GM19351 (cell line): Measurements from ENCODE around the gene HSPA9.

ENCODE experiments used
- ATAC-seq: cut with Tn5 transposase; IDR thresholded peaks from one replicate; pipeline ENCODE4 v1.9.1; 2021; ENCODE audit warnings: mild to moderate bottlenecking, moderate library complexity; ENCODE audit not compliant: unreplicated experiment

HSPA9 gene

GRCh38 chr5:138565100-138565821, 9.9 kb downstream of the HSPA9 start:
- ATAC-seq, result peak; percentile 47

- ATAC-seq, result no peak
These were observed 11.0 kb downstream of the HSPA9 start for GRCh38 chr5:138564242-138564641.

- no peak for ATAC-seq
These were observed 11.7 kb downstream of the HSPA9 start for GRCh38 chr5:138563340-138564118.

DNA sequence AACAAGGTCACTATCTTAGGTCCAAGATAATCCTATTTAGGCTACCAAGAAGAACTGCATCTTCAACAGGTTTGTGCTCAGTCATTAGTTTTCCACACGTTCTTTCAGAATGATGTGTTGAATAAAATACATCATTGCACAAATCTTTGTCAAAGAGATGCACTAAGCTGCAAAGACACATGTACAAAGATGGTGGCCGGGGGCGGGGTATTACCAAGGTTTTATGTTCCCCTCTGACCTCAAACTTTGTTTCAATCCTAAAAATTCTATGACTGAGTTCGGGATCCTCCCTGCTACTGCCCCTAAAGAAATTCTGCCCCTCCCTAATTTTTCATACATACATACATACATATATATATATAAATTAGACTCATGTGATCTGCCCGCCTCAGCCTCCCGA, 14.2 kb downstream of the HSPA9 start:
- ATAC-seq, result no peak

GRCh38 chr5:138559937-138560336, 15.3 kb downstream of the HSPA9 start:
- no peak for ATAC-seq

DNA sequence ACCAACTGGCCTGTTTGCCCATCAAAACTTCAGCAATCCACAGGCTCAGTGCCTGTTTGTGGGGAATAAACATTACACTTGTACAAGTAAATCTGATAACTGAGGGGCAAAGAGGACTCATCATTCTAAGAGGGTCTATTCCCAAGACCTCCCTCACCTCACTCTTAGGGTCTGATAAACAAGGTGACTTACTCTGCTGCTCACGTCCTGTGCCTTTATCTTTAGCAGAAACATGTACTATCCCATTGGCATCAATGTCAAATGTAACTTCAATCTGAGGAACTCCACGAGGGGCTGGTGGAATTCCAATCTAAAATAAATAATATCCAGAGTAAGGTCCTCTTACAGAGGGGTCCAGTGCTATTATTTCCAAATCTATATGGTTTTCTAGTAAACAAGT, 17.5 kb downstream of the HSPA9 start:
- ATAC-seq, result no peak

- ATAC-seq, result no peak
These were observed 21.1 kb downstream of the HSPA9 start for GRCh38 chr5:138554143-138554542.

DNA sequence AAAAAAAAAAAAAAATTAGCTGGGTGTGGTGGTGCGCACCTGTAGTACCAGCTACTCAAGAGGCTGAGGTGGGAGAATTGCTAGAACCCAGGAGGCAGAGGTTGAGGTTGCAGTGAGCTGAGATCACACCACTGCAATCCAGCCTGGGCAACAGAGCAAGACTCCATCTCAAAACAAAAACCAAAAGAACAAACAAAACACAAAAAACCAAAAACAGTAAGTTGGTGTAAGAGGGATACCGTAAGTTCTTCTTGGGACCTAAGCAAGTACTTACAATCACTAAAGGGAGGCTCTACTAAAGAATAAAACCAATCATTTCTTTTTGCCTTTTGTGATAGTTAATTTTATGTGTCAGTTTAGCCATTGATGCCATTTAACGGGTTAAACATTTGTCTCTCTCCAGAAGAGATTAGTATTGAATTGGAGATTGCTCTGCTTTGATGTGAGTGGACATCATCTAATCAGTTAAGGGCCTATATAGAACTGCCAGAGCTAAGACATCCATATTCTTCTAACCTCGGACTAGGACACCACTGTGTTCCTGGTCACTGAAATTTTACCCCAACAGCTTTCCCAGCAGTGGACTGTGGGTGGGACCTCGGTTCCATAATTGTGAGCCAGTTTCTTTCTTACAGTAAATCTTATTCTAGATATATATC, 21.6 kb downstream of the HSPA9 start:
- no peak for ATAC-seq

GRCh38 chr5:138552657-138553056, 22.5 kb downstream of the HSPA9 start:
- no peak for ATAC-seq

DNA sequence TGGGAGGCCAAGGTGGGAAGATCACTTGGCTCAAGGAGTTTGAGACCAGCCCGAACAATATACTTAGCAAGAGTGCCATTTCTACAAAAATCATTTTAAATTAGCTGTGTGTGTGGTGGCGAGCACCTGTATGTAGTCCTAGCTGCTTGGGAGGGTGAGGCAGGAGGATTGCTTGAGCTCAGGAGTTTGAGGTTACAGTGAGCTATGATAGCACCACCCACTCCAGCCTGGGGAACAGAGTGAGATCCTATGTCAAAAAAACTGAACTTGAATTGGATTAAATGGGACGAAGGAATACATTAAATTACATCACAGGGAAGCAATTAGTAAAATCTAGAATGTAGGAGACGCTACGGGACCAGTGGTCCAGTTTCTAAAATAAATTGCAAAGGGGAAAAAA, 25.8 kb downstream of the HSPA9 start:
- no peak for ATAC-seq

DNA sequence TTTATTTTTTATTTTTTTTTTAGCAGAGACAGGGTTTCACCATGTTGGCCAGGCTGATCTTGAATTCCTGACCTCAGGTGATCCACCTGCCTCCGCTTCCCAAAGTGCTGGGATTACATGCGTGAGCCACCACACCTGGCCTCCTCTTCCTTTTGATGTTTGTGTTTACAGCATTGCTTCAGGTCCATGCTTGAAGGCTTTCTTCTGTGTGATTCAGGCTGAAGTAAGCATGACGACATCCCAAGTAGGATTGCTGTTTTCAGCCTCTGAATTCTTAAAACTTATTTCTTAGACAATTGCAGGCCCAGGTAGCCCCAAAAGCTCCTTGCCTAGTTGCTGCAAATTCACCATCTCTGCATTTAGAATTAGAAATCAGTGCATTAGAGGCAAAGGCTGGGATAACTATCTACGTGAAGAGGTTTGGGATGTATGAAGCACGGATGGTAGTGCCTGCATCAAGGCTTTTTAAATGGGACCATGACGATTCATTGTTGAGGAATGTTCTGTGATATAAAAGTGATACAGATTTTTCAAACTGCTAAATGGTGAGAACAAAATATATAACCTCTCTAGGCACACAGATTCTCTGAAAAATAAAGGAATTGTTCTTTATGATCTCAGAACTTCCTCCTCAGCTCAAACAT, 29.2 kb downstream of the HSPA9 start:
- ATAC-seq, result no peak

DNA sequence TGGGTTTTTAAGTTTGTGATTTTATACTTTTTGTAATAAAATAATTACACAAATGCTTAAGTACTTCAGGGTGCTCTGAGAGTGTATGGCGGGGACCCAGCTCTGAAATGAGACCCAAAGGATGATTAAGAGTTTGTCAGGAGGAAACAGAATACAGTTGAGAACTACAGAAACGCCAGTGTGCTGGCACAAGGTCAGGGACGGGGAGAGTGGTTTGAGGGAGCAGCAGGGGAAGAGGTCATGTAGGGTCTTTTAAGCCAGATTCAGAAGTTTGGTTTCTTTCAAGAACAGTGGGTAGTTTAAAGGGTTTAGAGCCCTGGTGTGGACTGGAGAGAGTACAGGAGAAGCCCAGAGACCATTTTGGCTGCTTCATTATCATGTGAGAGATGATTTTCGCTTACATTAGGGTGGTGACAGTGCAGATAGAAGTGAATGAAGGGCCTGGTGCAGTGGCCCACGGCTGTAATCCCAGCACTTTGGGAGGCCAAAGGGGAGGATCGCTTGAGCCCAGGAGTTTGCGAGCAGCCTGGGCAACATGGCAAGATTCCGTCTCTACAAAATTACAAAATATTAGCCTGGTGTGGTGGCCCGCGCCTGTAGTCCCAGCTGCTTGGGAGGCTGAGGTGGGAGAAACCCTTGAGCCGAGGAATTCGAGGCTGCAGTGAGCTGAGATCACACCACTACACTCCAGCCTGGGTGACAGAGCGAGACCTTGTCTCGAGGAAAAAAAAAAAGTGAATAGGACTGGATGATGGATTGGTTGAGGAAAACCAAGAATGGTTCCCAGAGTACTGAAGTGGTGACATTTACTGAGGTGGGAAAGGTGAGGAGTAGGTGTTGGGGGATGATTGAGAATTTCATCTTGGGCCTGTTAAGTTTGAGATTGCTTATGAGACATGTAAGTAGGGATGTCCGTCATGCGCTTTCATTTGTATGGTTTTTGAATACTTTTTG, 30.7 kb downstream of the HSPA9 start:
- ATAC-seq, result no peak

DNA sequence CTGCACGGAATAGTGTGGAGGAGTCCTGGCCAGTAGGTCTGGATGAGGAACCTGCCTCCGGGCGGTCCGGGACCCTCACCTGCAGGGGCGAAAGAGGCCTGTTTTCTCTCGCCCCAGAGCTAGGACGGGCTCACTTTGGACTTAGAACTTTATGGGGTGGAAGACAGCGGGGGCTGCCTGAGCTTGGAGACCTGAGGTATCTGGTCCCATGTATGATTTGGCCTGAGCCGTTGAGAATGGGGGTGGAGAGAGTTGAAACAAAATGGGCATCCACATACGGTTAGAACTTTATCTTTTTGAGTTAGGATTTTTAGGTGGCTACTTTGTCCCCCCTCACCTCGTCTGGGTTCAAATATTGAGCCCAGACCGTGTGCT, 31.5 kb downstream of the HSPA9 start:
- peak; percentile 48 for ATAC-seq

DNA sequence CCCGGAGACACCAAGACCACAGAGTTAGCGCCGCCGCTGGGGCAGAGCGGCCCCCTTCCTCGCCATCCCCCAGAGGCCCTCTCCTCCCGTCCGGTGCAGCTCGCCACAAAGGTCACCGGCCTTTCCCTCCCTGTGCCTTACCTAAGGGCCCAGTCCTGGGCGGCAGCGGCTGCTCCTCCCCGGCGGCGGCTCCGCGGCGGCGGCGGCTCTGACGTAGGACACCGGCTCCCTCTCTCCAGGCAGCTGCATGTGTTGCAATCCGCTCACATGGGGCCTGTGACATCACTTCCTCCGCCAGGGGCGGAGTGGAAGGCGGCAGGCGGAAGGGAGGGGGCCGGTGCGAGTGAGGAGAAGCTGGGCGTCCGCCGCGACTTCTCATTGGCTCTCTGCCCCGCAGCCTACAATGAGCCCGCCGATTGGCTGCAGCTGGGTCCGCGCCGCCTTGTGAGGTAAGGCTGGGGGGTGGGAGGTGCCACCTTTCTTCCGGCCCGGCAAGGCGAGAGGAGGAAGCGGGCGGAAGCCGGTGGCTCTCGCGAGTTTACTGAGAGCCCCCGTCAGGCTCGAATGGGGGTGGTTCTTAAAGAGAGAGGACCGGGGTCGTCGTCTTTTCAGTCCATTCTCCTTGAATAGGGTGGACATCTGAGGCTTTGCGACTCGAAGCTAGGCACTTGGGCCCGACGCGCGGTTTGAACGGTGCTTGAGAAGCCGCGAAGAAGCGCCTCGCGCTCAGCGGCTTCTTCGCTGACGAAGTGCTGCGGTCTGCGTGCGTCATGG, 32.1 kb downstream of the HSPA9 start, which contains the start of gene ETF1:
Gene ETF1, minus strand, starts transcription at position 281 of the 774 bp plus-strand sequence. CDS start 318 bp downstream, outside the sequence.
- peak; percentile 87 for ATAC-seq

DNA sequence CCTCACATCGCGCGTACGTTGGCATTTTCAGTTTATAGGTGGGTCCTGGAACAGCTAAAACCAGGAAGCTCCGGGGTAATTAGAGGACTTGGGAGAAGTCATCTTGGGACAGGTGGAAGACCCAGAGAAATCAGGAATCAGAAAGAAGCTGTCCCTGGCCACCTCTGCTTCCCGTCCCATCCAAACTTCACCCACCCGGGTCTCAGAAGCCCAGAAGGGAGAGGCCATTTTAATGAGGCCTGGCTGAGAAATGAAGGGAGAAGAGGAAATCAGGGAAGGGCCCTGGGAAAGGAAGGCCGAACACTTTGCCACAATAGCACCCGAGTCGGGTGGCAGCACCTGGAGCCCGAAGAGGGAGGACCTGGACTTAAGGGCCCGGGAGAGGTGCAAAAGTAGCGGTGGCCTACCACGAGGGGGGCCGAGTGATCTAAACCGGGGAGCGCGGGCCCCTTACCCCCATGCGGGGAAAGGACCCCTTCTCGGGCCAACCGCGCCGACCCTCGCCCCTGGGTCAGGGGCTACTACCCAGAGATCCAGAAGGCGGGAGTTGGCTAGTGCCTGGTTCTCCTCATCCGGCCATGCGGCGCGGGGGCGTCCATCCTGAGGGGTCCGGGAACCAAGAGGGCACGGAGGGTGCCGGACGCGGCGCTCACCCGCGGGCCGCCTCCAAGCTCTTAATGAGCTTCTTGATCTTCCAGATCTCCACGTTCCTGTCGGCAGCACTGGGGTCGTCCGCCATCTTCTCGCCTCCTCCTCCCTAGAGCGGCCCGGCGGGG, 32.8 kb downstream of the HSPA9 start:
- no peak for ATAC-seq

DNA sequence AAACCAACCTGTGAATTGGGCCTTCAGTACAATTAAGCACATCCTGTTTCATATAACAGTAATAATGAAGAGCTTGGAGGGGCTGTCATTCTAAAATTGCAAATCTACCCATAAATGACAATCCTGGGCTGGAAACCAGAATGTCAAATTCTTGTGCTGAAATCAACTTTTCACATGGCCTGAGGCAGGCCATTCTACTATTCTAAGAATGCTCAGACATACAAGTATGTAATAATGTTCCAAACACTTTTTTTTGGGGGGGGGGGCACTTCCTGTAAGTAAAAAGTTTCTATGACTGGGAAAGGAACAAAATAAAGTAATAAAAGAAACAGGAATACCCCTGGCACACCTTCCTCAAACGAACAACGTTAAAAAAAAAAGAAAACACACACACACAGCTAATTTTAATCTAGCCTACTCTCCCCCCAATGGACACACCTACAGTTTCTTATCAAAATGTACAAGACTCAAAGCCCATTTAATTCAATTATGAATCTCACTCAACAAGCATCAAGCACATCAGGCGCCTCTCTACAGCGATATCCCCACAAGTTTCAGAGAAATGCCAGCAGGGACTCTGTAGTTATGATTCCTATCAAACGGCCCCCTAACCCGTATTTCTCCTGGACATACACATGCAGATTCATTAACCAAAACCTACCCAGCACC, 33.6 kb downstream of the HSPA9 start:
- ATAC-seq, result no peak

DNA sequence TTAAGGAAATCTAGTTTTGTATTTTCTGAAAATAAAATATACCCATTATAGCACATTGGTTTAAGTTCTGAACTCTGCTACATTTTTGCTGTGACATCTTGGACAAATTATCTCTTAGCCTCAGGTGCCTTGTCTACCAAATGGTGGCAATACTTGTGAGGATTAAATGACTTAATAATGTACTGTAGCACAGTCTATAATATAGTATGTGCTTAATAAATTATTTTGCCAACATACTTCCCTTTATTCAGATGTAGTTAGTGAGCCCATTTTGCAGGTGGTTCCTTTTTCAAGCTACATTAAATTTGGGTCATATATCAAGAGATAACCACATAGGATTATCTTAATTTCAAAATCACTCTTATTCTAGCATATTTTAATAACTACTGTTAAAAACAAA, 35.4 kb downstream of the HSPA9 start:
- ATAC-seq, result no peak

DNA sequence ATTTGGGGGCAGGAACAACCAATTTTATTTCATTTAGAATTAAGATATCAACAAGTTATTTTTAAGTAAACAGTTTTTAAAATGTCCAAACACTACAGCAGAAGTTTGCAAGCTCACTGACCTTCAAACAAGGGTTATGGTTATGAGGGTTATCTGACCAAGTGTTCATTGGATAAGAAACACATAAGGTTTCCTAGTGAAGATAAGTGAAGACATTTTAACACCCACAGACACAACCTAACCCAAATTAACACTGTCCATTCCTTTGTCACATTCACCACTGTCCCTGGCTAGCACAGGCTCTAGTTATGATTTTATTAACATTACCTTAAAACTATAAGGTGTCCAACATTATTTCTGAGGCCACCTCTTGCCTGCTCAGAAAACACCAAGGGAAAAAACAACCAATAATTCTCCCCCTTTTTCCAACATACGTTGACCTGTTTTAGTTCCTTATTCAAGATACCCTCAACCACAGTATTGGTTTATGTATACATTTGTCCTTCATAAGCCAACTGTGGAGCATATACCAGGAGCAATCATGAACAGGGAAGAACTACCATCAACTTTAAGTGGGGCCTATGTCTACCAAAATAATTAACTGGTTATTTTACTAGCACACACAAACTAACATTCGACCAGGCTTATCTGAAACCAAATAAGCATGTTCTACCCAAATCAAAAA, 36.1 kb downstream of the HSPA9 start:
- ATAC-seq, result no peak
